Nucleus accumbens (tissue), 56 donors: ENCODE measurements around the gene COL18A1.
A peak's percentile ranks its signal among the peaks of the same experiment; 100 is the strongest.

ENCODE experiments used
- DNase-seq, 56 donors: peaks; one replicate each; lab custom pipeline; 2025; lab: John Stamatoyannopoulos, UW

COL18A1 gene

DNA sequence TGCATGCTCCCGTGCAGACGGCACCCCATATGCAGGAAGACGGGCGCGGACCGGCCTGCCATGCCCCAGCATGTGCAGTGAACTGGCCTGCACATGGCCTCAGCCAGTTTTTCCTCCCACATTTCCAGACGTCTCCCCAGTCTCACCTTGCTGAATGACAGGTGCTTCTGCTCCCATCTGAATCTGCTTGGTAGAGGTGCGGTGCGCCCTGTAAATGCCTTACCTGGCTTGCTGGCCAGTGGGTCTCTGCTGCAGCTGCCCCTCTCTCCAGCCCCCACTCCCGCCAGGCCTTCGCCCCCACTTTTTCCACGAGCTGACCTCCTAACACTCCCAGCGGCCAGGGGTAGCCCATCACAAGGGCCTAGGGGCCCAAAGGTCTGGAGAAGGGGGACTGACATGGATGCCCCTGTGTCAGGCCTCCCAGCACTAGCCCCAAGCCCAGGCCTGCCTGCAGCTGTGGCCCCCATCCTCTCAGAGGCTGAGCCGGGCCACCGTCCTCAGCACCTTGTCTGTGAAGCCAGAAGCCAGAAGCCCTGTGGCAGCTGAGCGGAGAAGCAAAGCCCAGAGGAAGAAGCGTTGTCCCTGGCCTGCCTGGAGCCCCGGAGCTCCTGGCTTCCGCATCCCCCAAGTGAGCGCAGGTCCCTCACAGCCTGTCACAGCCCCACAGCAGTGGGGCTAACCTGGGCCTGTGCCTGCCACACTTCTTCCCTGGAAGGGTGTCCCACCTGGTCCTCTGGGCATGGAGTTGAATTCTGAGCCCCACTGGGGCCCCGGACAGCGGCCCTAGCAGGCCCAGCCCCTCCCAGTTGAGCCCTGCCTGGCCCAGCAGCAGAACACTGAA is 140.9 kb downstream of the COL18A1 start:
- no peak for DNase-seq

DNA sequence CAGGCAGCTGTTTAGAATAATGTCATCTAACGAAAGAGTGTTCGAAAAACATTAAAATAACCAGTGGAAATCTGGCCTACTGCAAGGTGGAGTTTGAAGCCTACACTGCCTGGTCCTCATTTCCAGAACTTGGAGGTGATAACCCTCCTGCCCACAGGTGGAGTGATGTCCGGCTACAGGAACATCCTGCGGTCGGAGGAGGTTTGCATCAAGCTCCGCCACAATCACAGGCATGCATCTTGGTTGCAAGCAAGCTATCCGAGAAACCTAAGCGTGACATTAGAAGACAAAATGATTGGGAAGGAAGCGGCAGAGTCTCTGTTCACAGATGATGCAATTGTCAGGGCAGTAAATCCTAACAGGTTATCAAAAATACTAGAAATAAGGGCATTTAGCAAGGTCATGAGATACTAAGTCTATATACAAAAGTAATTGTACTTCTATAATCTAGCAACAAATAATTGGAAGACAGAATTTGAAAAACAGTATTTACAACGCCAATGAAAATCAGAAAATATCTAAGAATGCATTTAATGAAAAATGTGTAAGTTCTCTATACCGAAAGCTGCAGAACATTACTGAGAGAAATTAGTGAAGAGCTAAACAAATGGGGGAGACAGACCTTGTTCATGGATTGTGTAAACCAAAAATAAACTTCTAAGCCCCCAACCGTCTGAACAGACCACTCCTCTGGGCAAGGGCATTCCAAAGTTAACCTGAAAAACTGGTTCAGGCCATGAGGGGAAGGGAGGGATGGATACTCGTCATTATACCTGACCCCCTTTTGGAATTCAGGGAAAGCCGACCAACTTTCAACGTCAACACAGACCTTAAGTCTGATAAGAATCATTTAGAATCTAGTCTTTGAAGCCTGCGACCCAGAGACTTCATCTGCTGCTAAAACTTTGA is 141.9 kb downstream of the COL18A1 start:
- DNase-seq: no peak

DNA sequence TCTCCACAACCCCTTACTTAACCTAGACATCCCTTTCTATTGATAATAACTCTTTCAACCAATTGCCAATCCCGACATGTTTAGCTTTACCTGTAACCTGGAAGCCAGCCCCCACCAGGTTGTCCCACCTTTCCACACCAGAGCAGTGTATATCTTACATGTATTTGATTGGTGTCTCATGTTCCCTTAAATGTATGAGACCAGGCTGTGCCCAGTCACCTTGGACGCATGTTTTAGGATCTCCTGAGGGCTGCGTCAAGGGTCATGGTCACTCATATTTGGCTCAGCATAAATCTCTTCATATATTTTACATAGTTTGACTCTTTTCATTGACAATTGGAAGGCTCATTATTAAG is 142.6 kb downstream of the COL18A1 start:
- no peak for DNase-seq

DNA sequence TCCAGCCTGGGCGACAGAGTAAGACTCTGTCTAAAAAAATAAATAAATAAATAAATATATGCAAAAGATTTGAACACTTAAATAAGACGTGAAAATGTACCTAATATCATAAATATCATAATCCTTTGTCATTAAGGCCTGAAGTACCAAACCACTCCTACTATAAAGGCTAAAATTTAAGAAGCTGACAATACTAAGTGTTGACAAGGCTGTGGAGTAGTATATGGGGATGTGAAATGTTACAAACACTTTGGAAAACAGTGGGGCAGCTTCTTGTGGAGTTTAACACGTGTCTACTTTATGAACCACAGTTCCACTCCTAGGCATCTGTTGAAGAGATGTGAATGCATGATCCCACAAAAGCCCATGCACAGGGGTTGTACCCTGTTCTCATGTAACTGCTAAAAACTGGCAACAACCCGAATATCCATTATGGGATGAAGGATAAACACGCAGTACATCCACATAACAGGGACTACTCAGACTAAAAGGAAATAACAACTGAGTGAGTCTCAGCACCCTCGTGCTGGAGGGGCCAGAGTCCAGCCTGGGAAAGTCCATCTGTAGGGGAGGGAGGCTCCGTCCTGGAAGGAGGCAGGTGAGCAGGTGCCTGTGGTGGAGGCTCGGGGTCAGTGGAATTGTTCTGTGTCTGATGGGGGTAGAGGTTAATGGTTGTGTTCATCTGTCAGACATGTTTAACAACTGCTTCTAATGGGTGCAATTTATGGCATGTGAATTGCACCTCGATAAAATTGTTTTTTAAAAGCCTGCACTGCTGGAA is 143.9 kb downstream of the COL18A1 start:
- no peak for DNase-seq

DNA sequence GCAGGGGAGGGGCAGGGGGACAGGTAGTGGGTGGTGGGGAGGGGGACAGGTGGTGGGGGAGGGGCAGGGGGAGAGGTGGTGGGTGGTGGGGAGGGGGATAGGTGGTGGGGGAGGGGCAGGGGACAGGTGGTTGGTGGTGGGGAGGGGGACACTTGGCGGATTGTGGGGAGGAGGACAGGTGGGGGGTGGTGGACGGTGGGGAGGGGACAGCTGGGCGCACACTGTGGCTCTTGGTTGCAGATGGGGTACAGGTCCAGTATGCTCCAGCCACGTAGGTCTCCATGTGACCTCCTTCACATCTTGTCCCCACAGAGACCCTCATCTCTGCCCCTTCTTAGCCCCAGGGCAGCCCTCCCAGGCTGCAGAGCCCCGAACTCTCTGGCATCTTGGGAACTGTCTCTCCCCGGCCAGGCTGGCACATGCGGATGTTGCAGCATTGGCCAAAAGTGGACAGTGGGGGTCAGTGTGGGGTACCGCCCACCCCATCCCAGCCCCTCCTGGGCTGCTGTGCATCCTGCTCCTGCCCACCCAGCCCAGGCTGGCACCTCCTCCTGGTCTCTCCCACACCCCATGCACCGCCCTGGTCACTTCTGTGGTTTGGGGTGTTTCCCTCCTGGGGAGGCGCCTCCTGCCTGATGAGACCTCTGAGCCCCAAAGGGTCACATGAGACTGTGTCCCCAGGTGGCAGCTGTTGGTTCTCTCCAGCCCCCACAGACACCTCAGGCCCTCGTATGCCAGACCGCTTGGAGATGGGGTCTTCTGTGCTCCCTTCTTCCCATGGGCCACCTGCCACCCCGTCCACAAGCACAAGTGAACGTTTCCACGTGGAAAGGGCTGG is 144.9 kb downstream of the COL18A1 start:
- DNase-seq: no peak

DNA sequence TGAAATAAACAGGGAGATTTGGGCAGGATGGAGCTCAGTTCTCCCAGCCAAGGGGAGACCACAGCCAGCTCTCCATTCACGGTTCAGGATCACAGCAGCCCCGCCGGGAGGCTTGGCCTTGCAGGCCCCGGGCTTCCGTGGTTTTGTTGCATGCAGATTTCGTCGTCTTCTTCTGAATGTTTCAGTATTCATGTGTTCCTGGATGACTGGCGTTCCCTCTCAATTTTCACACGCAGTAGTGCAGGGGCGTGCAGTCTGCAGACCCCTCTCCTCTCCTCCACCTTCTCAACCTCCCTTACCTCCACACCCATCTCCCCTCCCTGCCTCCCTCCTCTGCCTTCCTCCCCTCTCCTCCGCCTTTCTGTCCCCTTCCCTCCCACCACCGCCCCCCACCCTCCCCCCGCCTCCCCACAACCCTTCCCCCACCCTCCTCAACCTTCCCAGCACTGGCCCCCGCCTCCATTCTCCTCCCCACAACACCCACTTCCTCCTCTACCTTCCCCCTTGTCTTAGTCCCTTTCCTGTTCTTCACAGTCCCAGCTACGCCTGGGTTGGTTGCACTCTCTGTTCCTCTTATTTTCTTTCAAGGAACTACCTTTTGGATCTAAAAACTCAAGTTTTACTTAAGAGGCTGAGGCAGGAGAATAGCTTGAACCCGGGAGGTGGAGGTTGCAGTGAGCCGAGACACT is 145.7 kb downstream of the COL18A1 start:
- no peak for DNase-seq

DNA sequence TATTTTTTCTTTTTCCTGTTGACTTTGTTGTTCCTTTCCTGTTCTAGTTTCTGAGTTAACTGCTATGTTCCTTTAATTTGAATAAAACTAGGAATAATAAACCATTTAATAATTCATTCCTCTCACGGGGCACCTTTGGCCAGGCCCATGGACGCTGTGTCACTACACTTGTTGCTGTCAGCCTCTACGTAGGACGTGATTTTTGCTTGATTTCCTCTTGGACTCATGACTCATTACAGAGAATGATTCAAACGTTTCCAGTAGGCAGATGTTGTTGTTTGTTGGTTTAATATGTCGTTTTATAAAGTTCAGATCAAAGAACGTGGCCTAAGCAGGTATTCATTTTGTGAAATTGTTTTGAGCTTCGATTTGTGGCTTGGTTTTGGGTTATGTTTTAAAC is 146.4 kb downstream of the COL18A1 start:
- no peak for DNase-seq

DNA sequence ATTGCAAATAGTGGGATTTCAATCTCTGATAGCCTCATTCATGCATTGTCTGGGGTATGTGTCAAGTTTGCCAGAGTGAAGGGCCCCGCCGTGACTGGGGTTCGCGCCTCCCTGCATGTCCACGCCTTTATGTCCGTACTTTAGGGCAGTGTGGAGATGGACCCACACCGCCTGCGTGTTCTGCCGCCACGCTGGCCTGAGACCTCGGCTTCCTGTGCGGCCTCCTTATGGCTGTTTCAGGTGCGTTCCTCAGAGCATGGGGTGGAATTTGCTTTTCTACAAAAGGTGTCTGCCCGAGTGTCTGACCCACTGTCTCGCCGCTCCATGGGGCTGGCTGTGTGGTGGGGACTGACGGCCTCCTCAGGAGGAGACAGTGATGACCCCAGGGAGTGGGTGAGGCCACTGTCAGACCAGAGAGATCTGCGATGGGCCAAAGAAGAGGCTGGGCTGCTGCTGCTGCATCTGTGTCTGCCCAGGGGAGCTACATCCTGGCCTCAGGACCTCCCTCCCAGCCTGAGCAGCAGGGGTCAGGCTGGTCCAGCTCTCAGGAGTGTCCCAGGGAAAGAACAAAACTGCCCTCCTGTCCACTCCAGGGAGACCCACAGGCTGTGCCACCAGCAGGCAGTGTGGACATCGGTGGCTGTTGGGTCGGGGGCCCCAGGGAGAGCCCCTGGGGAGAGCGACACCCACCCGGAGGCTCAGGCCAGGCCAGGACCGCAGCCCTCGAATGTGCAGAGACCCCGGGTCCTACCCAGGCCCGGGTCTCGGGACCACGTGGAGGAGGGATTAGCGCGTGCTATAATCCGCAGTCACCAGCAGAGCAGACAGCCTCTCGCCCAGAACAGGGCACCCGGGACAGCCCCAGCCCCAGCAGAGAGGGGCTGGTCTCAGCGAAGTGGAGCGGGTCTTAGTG is 147.1 kb downstream of the COL18A1 start:
- no peak for DNase-seq

DNA sequence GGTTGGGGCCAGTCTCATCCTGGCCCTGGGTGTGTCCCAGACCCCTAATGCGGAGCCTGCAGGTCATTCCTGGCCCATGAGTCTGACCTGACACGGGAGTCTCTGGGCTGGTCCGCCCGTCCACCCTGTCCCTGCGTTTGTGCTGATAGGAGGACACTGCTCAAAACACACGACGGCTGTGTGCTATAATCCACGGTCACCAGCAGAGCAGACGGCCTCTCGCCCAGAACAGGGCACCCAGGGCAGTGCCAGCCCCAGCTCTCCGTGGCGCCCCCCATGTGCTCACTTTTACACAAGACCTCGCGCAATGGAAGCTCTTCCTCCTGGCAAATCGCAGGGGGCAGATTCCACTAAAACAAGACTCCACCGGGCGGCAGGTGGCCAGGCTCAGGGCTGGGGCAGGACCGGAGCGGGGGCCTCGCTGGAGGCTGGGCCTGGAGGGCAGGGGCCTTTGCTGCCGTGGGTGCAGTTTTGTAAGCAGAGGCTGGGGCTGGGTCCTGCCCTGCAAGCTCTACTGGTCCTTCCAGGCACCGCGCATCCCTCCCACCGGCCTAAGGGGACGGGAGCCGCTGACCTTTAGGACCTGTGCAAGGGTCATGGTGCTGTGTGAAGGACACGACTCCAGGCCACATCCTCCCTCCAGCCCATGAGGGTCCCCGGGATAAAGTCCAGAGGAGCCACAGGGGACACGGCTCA is 147.9 kb downstream of the COL18A1 start:
- no peak for DNase-seq

DNA sequence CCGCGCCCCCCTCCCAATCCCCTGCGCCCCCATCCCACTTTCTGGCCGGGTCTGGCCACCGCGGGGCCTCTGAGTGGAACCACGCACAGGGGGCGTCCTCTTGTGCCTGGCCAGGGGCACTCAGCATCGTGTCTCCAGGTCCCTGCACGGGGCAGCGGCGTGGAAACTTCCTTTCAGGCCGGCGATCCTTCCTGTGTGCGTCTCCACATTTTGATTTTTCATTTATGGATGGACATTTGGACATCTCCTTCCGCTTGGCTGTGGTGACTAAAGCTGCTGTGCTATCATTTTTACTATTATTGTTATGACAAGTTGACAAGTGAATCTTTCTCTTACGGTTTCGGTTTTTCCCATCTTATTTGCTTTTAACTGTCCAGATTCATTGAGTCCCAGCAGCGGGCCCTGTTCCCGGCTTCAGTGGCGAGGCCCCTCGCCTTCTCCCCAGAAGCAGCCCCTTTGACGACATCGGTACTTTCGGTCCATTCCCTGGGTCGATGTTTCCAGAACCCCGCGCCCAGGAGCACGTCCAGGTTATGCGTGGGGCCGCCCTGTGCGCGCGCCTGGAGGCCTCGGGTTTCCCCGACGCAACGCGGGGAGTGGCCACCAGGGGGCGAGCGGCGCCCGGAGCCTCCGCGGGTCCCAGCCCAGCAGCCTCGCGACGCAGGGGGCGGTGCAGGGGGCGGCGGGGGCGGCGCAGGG is 149.7 kb downstream of the COL18A1 start:
- peak in 51 of 56 donors; percentile 18 to 90 (median 71) for DNase-seq

DNA sequence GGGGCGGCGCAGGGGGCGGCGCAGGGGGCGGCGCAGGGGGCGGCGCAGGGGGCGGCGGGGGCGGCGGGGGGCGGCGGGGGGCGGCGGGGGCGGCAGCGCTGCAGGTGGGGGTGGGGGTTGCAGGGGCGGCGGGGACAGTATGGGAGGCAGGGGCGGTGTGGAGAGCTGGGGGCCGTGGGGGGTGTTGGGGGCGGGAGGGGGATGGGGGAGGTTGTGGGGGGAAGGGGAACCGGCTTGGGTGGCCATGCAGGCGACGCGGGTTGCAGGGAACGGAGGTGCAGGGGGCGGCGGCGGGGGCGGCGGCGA is 150.2 kb downstream of the COL18A1 start:
- no peak for DNase-seq

DNA sequence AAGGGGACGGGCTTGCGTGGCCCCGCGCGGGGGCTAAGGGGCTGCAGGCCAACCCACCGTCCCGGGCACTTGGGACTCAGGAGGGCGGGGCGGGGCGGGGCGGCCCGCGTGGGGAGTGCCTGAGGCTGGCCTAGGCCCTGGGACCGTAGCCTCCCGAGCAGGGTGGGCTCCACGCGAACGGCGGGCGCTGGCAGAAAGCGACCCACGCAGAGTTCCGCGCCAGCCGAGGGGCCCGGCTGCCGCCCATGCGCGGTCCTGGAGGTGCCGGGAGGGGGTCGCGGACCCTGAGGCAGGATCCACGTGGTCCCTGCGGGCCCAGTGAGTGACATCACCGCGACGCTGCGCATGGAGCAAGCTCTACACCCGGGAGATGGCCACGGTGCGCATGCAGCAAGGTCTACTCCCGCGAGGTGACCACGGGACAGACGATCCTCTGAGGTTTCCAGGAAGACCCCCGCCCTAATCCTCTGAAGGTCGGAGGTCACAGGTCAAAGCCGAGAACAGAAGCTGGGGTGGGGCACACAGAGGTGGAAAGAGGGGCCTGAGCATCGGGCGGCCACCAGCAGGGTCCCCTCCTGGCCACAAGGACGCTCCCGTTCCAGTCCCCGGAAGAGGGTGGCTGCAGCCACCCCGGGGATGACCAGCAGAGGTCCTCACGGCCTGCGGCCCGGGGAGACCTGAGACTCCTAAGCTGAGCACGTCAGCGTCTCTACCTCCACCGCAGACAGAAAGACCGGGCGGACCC is 150.8 kb downstream of the COL18A1 start:
- peak in 41 of 56 donors; percentile 19 to 86 (median 68) for DNase-seq

DNA sequence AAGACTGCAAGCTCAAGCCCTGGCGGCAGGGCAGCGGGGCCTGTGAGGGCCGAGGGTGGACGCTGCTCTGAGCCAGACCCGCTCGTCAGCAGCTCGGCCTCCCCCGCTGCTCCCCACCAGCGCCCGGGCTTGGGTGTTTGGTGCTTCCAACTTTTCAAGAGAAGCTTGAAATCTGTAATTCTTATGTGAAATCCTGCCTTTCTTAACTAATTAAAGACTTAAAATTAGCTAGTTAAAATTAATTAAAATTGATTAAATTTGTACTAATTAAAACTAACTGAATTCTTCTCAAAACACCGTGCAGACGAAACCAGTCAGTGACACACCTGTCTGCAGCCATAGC is 151.3 kb downstream of the COL18A1 start:
- no peak for DNase-seq

DNA sequence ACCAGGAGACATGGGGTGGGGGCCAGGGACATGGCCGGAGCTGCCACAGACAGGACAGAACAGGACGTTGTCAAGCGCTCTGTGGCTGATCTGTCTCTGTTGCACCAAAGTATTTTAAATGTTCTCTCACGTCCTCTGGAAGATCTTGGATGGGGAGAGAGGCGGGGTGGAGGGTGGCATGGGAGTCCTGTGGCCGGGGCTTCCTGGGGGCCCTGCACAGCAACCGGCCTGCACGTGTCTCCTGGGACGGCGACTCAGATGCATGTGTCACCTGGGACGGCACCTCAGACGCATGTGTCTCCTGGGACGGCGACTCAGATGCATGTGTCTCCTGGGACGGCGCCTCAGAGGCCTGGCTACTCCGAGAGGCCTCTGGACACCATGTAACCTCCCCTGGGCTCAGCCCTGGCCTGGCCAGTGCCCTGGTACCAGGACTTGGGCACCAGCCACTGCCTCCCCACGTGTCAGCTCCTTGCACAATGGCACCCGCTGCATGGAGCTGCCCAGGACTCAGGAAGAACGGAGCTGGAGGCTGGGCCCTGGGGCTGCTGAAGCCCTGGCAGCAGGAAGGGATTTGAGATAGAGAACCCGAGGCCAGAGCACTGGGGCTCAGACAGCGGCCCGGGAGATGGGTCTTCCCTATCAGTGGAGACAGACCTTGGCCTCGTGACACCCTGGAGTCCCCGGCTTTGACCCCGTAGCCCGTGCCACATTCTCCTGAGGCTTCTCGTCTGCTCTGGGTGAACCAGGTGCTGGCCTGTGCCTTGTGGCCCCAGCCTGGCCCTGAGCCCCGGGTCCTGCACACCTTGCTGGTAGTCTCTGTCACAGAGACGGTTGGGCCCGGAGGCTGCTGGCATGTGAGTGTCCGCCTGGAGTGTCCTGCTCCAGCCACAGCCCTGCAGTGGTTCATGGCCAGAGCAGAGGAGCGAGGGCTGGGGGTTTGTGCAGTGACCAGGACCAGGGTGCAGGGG is 152.0 kb downstream of the COL18A1 start:
- DNase-seq: peak in 16 of 56 donors; percentile 20 to 65 (median 40)

DNA sequence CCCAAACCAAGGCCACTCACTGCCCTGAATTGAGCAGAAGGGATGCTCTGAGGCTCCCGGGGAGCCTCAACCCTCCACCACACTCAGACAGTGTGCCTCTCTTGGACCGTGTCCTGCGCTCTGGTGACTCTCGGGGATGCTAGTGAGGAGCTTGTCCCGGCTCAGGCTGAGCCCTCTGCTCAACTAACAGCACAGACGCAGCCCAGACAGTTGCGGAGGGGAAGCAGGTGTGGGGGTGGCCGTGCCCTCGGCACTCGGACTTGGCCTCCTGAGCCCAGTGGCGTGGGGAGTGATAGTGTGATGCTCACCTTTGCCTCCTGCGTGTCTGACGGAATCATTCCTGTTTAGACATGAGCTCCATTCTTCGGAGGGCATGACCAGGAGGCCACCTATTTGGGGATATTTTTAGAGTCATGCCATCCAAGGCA is 152.7 kb downstream of the COL18A1 start:
- no peak for DNase-seq
